A549 (cell line): ENCODE measurements around the gene GMEB2. TPM values are rescaled to one million over a fixed set of nuclear protein-coding genes. Genes with fewer than 3 reads are reported as not detected.

ENCODE experiments used
- ATAC-seq, 2 experiments: fragments of 200-7000 bp in 1 of 2; fragments of >200 bp in 1 of 2; cut with Nextera tagmentation in 1 of 2; cut with Tn5 transposase in 1 of 2; 3 replicates each; pipeline versions ENCODE4 v1.8.0 to v1.9.1; 2018 to 2020; ENCODE audit warnings: mild to moderate bottlenecking in 1 of 2, moderate library complexity in 1 of 2
- CTCF ChIA-PET: fragments of 300-600 bp; sonication (Branson Sonifier 250); formaldehyde crosslinking; extraction: SDS; loops from one replicate; lab custom pipeline; 2021; ENCODE audit warnings: antibody characterized with exemption, inconsistent platforms; lab: Yijun Ruan, JAX
- POLR2A ChIA-PET: fragments of 350-600 bp; formaldehyde crosslinking; extraction: SDS; loops from one replicate; lab custom pipeline; 2021; ENCODE audit warnings: antibody characterized with exemption, inconsistent platforms; lab: Yijun Ruan, JAX
- DNase-seq, 2 experiments: peaks; one replicate each; pipeline versions ENCODE4 v3.0.0 to v3.0.0-alpha.2; 2011 to 2016; ENCODE audit warnings: low read depth in 1 of 2, low spot score in 1 of 2
- FAIRE-seq: peaks from 2 replicates; lab custom pipeline; 2011; peaks lifted over from hg19 to GRCh38; lab: Jason Lieb, UNC
- H3K27ac ChIP-seq, 2 experiments: fragments of >200 bp; sonication (Bioruptor Twin); formaldehyde crosslinking; 3 replicates each; pipeline ENCODE4 v1.5.1; 2016 to 2017
- H3K4me1 ChIP-seq: fragments of >200 bp; sonication (Bioruptor Twin); formaldehyde crosslinking; 3 replicates; pipeline ENCODE4 v1.6.1; 2016
- H3K4me2 ChIP-seq: fragments of >200 bp; sonication (Bioruptor Twin); formaldehyde crosslinking; 3 replicates; pipeline ENCODE4 v1.6.1; 2016
- H3K4me3 ChIP-seq: fragments of >200 bp; sonication (Bioruptor Twin); formaldehyde crosslinking; 3 replicates; pipeline ENCODE4 v1.5.1; 2016
- H3K9me3 ChIP-seq: fragments of >200 bp; sonication (Bioruptor Twin); formaldehyde crosslinking; 3 replicates; pipeline ENCODE4 v1.6.1; 2016
- BCL3 ChIP-seq: fragments of >200 bp; sonication (Bioruptor Twin); formaldehyde crosslinking; IDR thresholded peaks from 3 replicates; pipeline ENCODE4 v1.6.1; 2016
- BHLHE40 ChIP-seq: IDR thresholded peaks from 2 replicates; pipeline ENCODE4 v1.6.1; 2012; ENCODE audit warnings: low read depth, low read length, inconsistent platforms
- CTCF ChIP-seq: fragments of >200 bp; sonication (Bioruptor Twin); formaldehyde crosslinking; IDR thresholded peaks from 3 replicates; pipeline ENCODE4 v1.5.1; 2016
- EHMT2 ChIP-seq: fragments of 200-600 bp; sonication (generic); IDR thresholded peaks from 2 replicates; pipeline ENCODE4 v1.6.1; 2016; ENCODE audit warnings: antibody characterized with exemption, low read depth, mild to moderate bottlenecking, moderate library complexity
- EP300 ChIP-seq, 2 experiments: fragments of >200 bp; sonication (Bioruptor Twin); formaldehyde crosslinking; IDR thresholded peaks; 2 replicates in 1 of 2; 3 replicates in 1 of 2; pipeline ENCODE4 v1.6.1; 2016 to 2017
- FOSB ChIP-seq: fragments of 250-450 bp; sonication (Bioruptor Pico); IDR thresholded peaks from 2 replicates; pipeline ENCODE4 v1.5.0; 2020; ENCODE audit warnings: mild to moderate bottlenecking, moderate library complexity
- FOSL2 ChIP-seq, 2 experiments: fragments of 450-650 bp in 1 of 2; fragments of >200 bp in 1 of 2; sonication (Bioruptor Twin) in 1 of 2; formaldehyde crosslinking; IDR thresholded peaks; 2 replicates each; pipeline versions ENCODE4 v1.5.0 to v1.6.1; 2016 to 2020; ENCODE audit warnings: mild to moderate bottlenecking in 1 of 2, moderate library complexity in 1 of 2
- GATA3 ChIP-seq: IDR thresholded peaks from 2 replicates; pipeline ENCODE4 v1.6.1; 2012; ENCODE audit warnings: borderline replicate concordance
- HDAC2 ChIP-seq: fragments of 200-600 bp; sonication (generic); IDR thresholded peaks from 2 replicates; pipeline ENCODE4 v1.6.1; 2016
- HEYL ChIP-seq: fragments of 250-450 bp; sonication (Bioruptor Pico); IDR thresholded peaks from 2 replicates; pipeline ENCODE4 v1.8.0; 2021; ENCODE audit warnings: mild to moderate bottlenecking, moderate library complexity
- HMGXB4 ChIP-seq: fragments of 250-450 bp; sonication (Bioruptor Pico); IDR thresholded peaks from 2 replicates; pipeline ENCODE4 v1.5.0; 2021; ENCODE audit warnings: mild to moderate bottlenecking, moderate library complexity, borderline replicate concordance
- HOXA7 ChIP-seq: fragments of 250-450 bp; sonication (Bioruptor Pico); IDR thresholded peaks from 2 replicates; pipeline ENCODE4 v1.5.0; 2020; ENCODE audit warnings: mild to moderate bottlenecking, moderate library complexity
- HOXB13 ChIP-seq: fragments of 250-450 bp; sonication (Bioruptor Pico); IDR thresholded peaks from 2 replicates; pipeline ENCODE4 v1.5.0; 2020; ENCODE audit warnings: low read depth, mild to moderate bottlenecking, moderate library complexity
- JUN ChIP-seq, 2 experiments: fragments of >200 bp; sonication (Bioruptor Twin); formaldehyde crosslinking; IDR thresholded peaks; 2 replicates in 1 of 2; 3 replicates in 1 of 2; pipeline ENCODE4 v1.6.1; 2016 to 2017
- JUNB ChIP-seq: fragments of >200 bp; sonication (Bioruptor Twin); formaldehyde crosslinking; IDR thresholded peaks from 2 replicates; pipeline ENCODE4 v1.6.1; 2016
- KDM5A ChIP-seq: fragments of 200-600 bp; sonication (generic); IDR thresholded peaks from 2 replicates; pipeline ENCODE4 v1.6.1; 2016; ENCODE audit warnings: antibody characterized with exemption, mild to moderate bottlenecking
- MAZ ChIP-seq: fragments of 150-350 bp; IDR thresholded peaks from 2 replicates; pipeline ENCODE4 v1.6.1; 2014; ENCODE audit warnings: antibody characterized with exemption, low read depth, low read length, borderline replicate concordance
- MYC ChIP-seq: IDR thresholded peaks from 2 replicates; pipeline ENCODE4 v1.6.1; 2012; ENCODE audit warnings: mild to moderate bottlenecking, inconsistent platforms, low read length, improper control_type of control experiment, borderline replicate concordance
- NFE2L2 ChIP-seq: fragments of 150-350 bp; conservative IDR thresholded peaks from 2 replicates; pipeline ENCODE4 v1.6.1; 2014; ENCODE audit warnings: low read length
- POLR2AphosphoS2 ChIP-seq: conservative IDR thresholded peaks from 2 replicates; pipeline ENCODE4 v1.6.1; 2012; ENCODE audit warnings: low read length, improper control_type of control experiment, inconsistent platforms
- RCOR1 ChIP-seq: fragments of 150-350 bp; IDR thresholded peaks from 2 replicates; pipeline ENCODE4 v1.6.1; 2014; ENCODE audit warnings: antibody characterized with exemption, low read length, low read depth
- SMC3 ChIP-seq: fragments of >200 bp; sonication (Bioruptor Twin); formaldehyde crosslinking; IDR thresholded peaks from 3 replicates; pipeline ENCODE4 v1.6.1; 2018; ENCODE audit warnings: inconsistent platforms
- ZFP36 ChIP-seq: fragments of 450-650 bp; IDR thresholded peaks from 2 replicates; pipeline ENCODE4 v1.6.1; 2014; ENCODE audit warnings: borderline replicate concordance; ENCODE audit not compliant: partially characterized antibody
- ZNF302 ChIP-seq: fragments of 250-450 bp; sonication (Bioruptor Pico); IDR thresholded peaks from 2 replicates; pipeline ENCODE4 v1.9.0; 2021; ENCODE audit warnings: inconsistent platforms, mild to moderate bottlenecking, moderate library complexity
- WGBS: methylation state at CpG from one replicate; pipeline ENCODE4 v1.1.6; 2017; ENCODE audit errors: missing lambda C conversion rate; 5-methylcytosine and 5-hydroxymethylcytosine counted together
- polyA plus RNA-seq, 4 experiments: library from polyadenylated mRNA; depleted of rRNA in 3 of 4; stranded (reverse); fragments of >200 nt; fragmentation: RNase III in 1 of 4; extraction: RNeasy Plus Mini Kit Qiagen cat#74134 plus additional on column Dnase treatment in 1 of 4; gene quantifications; 2 replicates in 3 of 4; 3 replicates in 1 of 4; pipeline ENCODE4 v1.2.3, GENCODE V29; 2011 to 2017
- TF ChIP-seq, protein P1 (sequence below): IDR thresholded peaks from 2 replicates; pipeline ENCODE4 v1.6.1; 2012
- TF ChIP-seq, protein P2 (sequence below): fragments of 250-450 bp; sonication (Bioruptor Pico); IDR thresholded peaks from 2 replicates; pipeline ENCODE4 v1.5.0; 2020; ENCODE audit warnings: low read depth, mild to moderate bottlenecking, moderate library complexity
- TF ChIP-seq, protein P3 (sequence below): IDR thresholded peaks from 2 replicates; pipeline ENCODE4 v1.6.1; 2012; ENCODE audit warnings: low read depth, borderline replicate concordance
- TF ChIP-seq, protein P4 (sequence below): IDR thresholded peaks from 2 replicates; pipeline ENCODE4 v1.6.1; 2012

The GMEB2 gene
- polyA plus RNA-seq, 2 of the 4 experiments (the other 2 are of a cell fraction), result 6.5 to 6.8 TPM

- peaks cover 7% of the 10 kb centered on the region; the same call in 1 of the 3 replicates for H3K4me1 ChIP-seq
- ChIA-PET CTCF (interaction anchor here (1.3 kb wide), 1 partner anchor 384 kb away, joined by 3 read pairs; no protein-coding TSS in a partner anchor), POLR2A (no interaction called here)
- no peak for FAIRE-seq
- 92% methylated on average over 33 of the region's 38 CpGs for WGBS
- no peak for DNase-seq
- ATAC-seq, result no peak
- TF ChIP-seq HOXB13 (CRISPR knock-in tag) (no peak), JUN (IDR thresholded peaks at IDR 0.05) (no peak), RCOR1 (no peak), HDAC2 (no peak), EP300 (IDR thresholded peaks at IDR 0.05) (no peak), ZFP36 (no peak), MYC (no peak), HEYL (CRISPR knock-in tag) (no peak), CTCF (no peak), GATA3 (no peak), POLR2AphosphoS2 (no peak), MAZ (no peak), HOXA7 (no peak), NFE2L2 (no peak)
- TF ChIP-seq, protein P1, sequence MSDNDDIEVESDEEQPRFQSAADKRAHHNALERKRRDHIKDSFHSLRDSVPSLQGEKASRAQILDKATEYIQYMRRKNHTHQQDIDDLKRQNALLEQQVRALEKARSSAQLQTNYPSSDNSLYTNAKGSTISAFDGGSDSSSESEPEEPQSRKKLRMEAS, result no peak
- no peaks in the 10 kb centered on the region for H3K9me3 ChIP-seq
- no peak overlapping the region for H3K27ac ChIP-seq
- no peak overlapping the region for H3K4me3 ChIP-seq
- H3K4me2 ChIP-seq, result no peak overlapping the region
Observed at GRCh38 chr20:63589261-63590217, 37.4 kb downstream of the GMEB2 start.

GRCh38 chr20:63588641-63589041, 38.3 kb downstream of the GMEB2 start:
- FAIRE-seq (no peak), ATAC-seq (no peak; a peak in 1 of 6 replicates), DNase-seq (no peak)
- CTCF ChIA-PET, result interaction anchor here (1.4 kb wide), 1 partner anchor 51 kb away, joined by 4 read pairs; the partner anchor contains the start of gene PTK6
- TF ChIP-seq HDAC2, result no peak
- TF ChIP-seq SMC3, result no peak
- no peak for TF ChIP-seq BHLHE40
- TF ChIP-seq JUNB, result no peak
- TF ChIP-seq, protein P2, sequence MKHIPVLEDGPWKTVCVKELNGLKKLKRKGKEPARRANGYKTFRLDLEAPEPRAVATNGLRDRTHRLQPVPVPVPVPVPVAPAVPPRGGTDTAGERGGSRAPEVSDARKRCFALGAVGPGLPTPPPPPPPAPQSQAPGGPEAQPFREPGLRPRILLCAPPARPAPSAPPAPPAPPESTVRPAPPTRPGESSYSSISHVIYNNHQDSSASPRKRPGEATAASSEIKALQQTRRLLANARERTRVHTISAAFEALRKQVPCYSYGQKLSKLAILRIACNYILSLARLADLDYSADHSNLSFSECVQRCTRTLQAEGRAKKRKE (CRISPR knock-in tag), result no peak
- TF ChIP-seq KDM5A, result no peak
- no peak for TF ChIP-seq FOSB (CRISPR knock-in tag)
- TF ChIP-seq ZFP36, result no peak
- TF ChIP-seq JUN (IDR thresholded peaks at IDR 0.05), result no peak
- no peak for TF ChIP-seq POLR2AphosphoS2
- no peak for TF ChIP-seq ZNF302 (CRISPR knock-in tag)
- TF ChIP-seq FOSL2 (IDR thresholded peaks at IDR 0.05), result no peak
- TF ChIP-seq FOSL2 (CRISPR knock-in tag; IDR thresholded peaks at IDR 0.05), result no peak
- no peak for TF ChIP-seq BCL3
- TF ChIP-seq, protein P3, sequence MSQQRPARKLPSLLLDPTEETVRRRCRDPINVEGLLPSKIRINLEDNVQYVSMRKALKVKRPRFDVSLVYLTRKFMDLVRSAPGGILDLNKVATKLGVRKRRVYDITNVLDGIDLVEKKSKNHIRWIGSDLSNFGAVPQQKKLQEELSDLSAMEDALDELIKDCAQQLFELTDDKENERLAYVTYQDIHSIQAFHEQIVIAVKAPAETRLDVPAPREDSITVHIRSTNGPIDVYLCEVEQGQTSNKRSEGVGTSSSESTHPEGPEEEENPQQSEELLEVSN, result no peak
- TF ChIP-seq, protein P4, sequence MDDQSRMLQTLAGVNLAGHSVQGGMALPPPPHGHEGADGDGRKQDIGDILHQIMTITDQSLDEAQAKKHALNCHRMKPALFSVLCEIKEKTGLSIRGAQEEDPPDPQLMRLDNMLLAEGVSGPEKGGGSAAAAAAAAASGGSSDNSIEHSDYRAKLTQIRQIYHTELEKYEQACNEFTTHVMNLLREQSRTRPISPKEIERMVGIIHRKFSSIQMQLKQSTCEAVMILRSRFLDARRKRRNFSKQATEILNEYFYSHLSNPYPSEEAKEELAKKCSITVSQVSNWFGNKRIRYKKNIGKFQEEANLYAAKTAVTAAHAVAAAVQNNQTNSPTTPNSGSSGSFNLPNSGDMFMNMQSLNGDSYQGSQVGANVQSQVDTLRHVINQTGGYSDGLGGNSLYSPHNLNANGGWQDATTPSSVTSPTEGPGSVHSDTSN, result no peak
- TF ChIP-seq HMGXB4, result no peak
- TF ChIP-seq EHMT2, result no peak
- no peaks in the 10 kb centered on the region for H3K9me3 ChIP-seq
- H3K4me2 ChIP-seq, result no peak overlapping the region
- no peaks in the 10 kb centered on the region for H3K4me1 ChIP-seq
- no peak overlapping the region for H3K4me3 ChIP-seq
- POLR2A ChIA-PET, result no interaction called here
- WGBS, result 92% methylated on average over 8 of the region's 11 CpGs
- no peak overlapping the region for H3K27ac ChIP-seq
